Measurements from ENCODE around the gene MICU2.

The MICU2 gene

DNA sequence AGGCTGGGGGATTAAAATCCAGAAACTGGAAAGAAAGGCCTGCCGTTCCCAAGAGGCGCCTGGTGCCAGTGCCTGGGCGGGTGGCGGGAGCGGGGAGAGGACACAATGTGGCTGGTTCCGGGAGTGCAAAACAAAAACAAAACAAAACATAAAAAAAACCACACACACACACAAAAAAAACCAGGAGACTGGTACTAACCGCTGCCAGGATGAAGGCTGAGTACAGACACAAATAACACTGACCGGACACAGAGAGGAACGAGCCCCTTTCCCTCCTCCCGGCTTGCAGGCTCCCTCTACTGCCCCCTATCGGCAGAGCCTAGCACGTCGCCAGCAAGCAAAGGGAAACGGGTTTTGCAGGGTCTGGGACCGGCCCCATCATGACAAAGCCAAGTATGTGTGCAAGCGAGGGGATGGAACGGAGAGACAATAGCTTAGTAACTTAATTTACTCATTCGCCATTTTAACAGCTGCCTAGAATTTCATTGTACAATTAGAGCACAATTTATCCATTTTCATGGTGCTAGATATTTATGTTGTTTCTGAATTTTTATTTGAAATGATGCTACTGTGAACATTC, 127.0 kb downstream of the MICU2 start:
- peak; percentile 85 for DNase-seq

DNA sequence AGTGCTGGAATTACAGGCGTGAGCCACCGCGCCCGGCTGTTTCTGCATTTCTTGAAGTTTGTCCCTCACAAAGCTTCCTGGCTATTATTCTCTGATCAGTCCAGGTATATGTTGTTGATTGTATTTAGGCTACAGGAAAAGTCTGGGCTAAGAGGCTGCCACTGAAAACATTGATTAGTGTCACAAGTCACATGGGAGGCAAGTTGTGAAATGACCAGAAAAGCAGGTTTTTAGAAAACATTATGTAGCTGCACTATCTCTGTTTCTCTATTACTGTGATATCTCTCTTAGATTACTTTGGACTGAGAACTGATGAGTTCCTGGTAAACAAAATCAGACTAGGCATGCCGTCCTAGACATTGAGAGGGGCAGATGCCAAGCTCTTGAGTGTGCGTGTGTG, 128.9 kb downstream of the MICU2 start:
- DNase-seq = no peak

DNA sequence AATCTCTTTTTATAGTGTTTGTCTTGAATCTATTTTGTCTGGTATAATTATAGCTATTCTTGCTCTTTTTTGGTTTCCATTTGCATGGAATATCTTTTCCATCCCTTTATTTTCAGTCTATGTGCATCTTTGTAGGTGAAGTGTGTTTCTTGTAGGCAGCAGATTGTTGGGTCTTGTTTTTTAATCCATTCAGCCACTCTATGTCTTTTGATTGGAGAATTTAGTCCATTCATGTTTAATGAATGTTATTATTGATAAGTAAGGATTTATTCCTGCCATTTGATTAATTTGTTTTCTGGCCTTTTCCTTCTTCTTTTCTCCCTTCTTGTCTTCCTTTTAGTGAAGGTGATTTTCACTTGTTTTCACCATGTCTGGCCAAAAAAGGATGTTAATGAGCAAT, 133.2 kb downstream of the MICU2 start:
- no peak for DNase-seq

DNA sequence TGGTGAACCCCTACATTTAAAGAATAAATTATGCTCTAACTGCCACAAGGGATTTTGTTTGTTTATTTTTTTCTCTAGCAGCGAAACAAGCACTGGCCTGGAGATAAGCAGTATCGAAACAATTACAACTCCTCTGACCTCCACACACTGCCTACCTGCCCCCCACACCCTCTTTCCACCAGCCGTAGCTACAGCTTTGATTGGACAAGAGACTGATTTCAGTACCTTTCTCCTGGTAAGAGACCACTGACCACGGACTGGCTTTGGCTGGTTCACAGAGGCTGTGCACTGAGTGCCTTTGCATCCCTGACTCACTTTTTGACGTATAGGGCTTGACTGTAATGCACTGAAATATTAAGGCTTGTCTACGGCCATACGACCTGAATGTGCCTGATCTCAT, 137.4 kb downstream of the MICU2 start:
- DNase-seq = no peak

DNA sequence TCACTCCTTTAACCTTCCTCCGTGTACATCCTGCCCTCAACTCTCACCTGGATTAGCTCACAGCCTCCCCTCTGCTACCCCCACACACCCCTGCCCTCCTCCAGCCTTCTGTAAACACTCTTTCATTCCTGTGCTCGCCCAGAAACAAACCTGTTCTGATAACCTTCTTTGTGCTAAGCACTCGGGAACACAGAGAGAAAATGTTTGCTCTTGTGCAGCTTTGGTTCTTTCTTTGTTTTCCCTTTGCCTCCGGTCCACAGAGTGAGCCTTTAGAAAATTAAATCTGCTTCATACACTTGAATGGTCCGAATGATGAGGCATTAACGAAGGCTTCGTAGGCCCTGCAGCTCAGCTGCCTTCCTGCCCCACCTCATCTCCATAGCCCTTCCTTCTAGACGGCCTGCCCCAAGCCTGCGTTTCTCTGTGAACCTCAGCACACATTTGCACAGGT, 138.2 kb downstream of the MICU2 start:
- no peak for DNase-seq

GRCh38 chr13:21463424-21463823, 140.5 kb downstream of the MICU2 start:
- no peak for DNase-seq

DNA sequence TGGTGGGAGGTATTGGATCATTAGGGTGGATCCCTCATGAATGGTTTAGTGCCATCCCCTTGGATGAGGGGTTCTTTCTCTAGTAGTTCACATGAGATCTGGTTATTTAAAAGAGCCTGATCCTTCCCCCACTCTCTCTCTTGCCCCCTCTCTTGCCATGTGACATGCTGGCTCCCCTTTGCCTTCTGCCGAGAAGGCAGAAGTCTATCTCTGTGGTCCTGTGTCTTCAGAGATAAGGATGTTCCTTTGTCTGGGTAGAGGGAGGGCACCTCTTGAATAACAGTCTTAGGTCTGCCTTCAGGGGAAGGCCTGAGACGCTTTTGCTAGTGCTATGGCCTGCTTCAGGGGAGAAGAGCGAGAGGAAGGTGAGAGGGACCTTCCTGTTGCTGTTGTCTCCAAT, 142.8 kb downstream of the MICU2 start:
- DNase-seq = no peak

DNA sequence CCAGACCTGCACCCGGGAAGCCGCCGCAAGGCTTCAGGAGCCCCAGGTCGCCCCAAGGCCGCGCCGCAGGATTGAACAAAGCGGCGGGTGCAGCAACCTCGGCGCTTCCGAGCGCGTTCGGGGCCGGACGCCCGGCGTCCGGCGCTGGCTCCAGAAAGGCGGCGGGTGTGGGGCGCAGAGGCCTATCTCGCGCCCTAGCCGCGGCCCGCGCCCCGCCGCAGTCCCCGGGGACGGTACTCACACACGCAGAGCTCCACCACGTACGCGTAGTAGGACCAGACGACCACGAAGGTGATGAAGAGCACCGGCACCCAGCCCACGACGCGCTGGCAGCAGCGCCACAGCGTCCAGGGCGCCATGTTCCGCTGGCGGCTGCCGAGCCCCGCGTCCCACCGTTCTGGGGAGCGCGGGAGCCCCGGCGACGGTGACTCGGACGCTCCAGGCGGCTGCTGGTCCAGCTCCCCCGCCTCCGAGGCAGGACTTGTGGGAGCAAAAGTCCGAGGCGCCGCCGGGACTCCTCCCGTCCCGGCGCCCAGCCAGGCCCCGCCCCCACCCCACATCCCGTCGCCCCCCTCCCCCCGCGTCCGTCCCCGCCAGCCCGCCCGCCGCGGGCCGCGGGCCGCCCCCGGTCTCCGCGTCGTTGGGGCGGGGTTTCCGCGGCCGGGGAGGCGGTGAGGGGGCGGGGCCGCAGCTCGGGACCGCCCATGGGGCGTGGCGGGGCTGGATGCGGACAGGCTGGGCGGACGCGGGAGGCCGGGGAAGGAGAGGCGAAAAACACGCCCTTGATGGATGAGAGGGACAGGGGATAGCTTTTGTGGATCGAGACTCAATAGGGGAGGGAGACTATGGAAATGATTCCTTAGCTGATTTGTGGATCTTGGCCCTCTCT, 144.9 kb downstream of the MICU2 start, which contains the start of gene ZDHHC20:
TSS of gene ZDHHC20 (minus strand) at position 491 of the 889 bp plus-strand sequence. CDS start at position 359, 132 bp downstream.
- DNase-seq = peak; percentile 87

GRCh38 chr13:21458451-21458812, 145.5 kb downstream of the MICU2 start:
- DNase-seq = no peak

- DNase-seq = peak; percentile 74
Measured at GRCh38 chr13:21453387-21454081, 150.4 kb downstream of the MICU2 start.

GRCh38 chr13:21450936-21451335, 153.0 kb downstream of the MICU2 start:
- DNase-seq = peak; percentile 63

- DNase-seq = peak; percentile 56
Measured at GRCh38 chr13:21446656-21447055, 157.3 kb downstream of the MICU2 start.

GRCh38 chr13:21445759-21446158, 158.2 kb downstream of the MICU2 start:
- no peak for DNase-seq

DNA sequence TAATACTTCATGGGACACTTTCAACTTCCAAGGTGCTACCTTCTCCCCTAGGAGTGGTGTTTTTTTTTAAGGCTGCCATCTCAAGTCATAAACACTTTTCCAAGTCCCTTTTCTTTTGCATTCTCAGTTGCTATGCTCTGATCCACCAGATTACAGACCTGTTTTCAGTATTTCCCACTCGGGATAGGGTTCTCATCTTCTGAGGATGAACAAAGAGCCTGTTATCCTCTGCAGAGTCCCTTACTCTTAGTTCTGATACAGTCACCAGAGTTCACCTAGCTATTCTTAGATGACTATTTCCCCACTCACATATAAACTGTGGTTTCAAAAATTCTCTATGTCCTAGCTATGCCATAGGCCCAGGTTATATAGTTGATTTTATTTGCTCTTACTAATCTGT, 160.8 kb downstream of the MICU2 start:
- DNase-seq = no peak
